Transverse colon (tissue), 4 donors: ENCODE data around the gene MRPL10. TPM values are rescaled to one million over a fixed set of nuclear protein-coding genes. Genes with fewer than 3 reads are reported as not detected.

ENCODE experiments used
- DNase-seq: peaks from one replicate; pipeline ENCODE4 v3.0.0-alpha.2; 2019
- H3K27ac ChIP-seq, 4 donors: fragments of 200-600 bp; sonication (generic); 2 replicates each; pipeline ENCODE4 v1.5.1; 2016 to 2018; ENCODE audit warnings: inconsistent platforms in 4 of 4
- H3K27me3 ChIP-seq: fragments of 200-600 bp; sonication (generic); 2 replicates; pipeline ENCODE4 v1.5.1; 2017; ENCODE audit warnings: inconsistent platforms
- H3K36me3 ChIP-seq, 4 donors: fragments of 200-600 bp; sonication (generic); 2 replicates each; pipeline ENCODE4 v1.5.1; 2017 to 2019; ENCODE audit warnings: inconsistent platforms in 4 of 4
- H3K4me1 ChIP-seq, 4 donors: fragments of 200-600 bp; sonication (generic); 2 replicates each; pipeline ENCODE4 v1.5.1; 2017 to 2020; ENCODE audit warnings: inconsistent platforms in 4 of 4
- H3K4me3 ChIP-seq, 4 donors: fragments of 200-600 bp; sonication (generic); 1 replicate in 1 of 4; 2 replicates in 3 of 4; pipeline versions ENCODE4 v1.5.1 to v1.6.1; 2017 to 2019; ENCODE audit warnings: inconsistent platforms in 4 of 4
- H3K9me3 ChIP-seq, 2 donors: fragments of 200-600 bp; sonication (generic); 2 replicates each; pipeline ENCODE4 v1.5.1; 2017 to 2019; ENCODE audit warnings: inconsistent platforms in 2 of 2
- EP300 ChIP-seq: sonication (generic); formaldehyde crosslinking; IDR thresholded peaks from one replicate; pipeline ENCODE4 v1.6.1; 2017; ENCODE audit warnings: antibody characterized with exemption, low read depth
- POLR2A ChIP-seq: fragments of 450-650 bp; IDR thresholded peaks from one replicate; pipeline ENCODE4 v1.6.1; 2016; ENCODE audit warnings: antibody characterized with exemption, mild to moderate bottlenecking, moderate library complexity
- POLR2AphosphoS5 ChIP-seq, 3 donors: sonication (generic); formaldehyde crosslinking; IDR thresholded peaks; one replicate each; pipeline ENCODE4 v1.6.1; 2016; ENCODE audit warnings: antibody characterized with exemption in 3 of 3
- WGBS, 2 donors: methylation state at CpG; one replicate each; pipeline ENCODE4 v1.1.5; 2018; ENCODE audit warnings: low coverage in 1 of 2; 5-methylcytosine and 5-hydroxymethylcytosine counted together
- in situ Hi-C, 4 donors: fragments of 200-750 bp; cut with MboI; loops; one replicate each; pipeline versions ENCODE4 v1.15.0 to v1.15.1; 2017; ENCODE audit warnings: low sequenced_read_pairs in 3 of 4, low pct_ligation_motif_present in 1 of 4, low pct_unique_long_range_greater_than_20kb in 1 of 4
- intact Hi-C: fragments of 100-400 bp; cut with DNase I; formaldehyde crosslinking; loops from one replicate; pipeline ENCODE4 v1.15.1; 2023; ENCODE audit warnings: low total_unique reads
- total RNA-seq, 4 donors: library from RNA; depleted of rRNA; stranded (reverse); fragments of >200 nt; gene quantifications; one replicate each; pipeline ENCODE4 v1.1.0, GENCODE V29; 2016
- TF ChIP-seq, protein P1 (sequence below), 5 experiments: fragments of 200-600 bp in 3 of 5; fragments of 450-650 bp in 2 of 5; sonication (generic) in 3 of 5; IDR thresholded peaks; 1 replicate in 2 of 5; 2 replicates in 3 of 5; pipeline ENCODE4 v1.5.1; 2016 to 2017; ENCODE audit warnings: antibody characterized with exemption in 5 of 5, inconsistent platforms in 3 of 5, mild to moderate bottlenecking in 2 of 5, moderate library complexity in 1 of 5

MRPL10 gene
- total RNA-seq, 4 donors from 2014 or later, result 12.9 to 41.8 (median 32.0) TPM

DNA sequence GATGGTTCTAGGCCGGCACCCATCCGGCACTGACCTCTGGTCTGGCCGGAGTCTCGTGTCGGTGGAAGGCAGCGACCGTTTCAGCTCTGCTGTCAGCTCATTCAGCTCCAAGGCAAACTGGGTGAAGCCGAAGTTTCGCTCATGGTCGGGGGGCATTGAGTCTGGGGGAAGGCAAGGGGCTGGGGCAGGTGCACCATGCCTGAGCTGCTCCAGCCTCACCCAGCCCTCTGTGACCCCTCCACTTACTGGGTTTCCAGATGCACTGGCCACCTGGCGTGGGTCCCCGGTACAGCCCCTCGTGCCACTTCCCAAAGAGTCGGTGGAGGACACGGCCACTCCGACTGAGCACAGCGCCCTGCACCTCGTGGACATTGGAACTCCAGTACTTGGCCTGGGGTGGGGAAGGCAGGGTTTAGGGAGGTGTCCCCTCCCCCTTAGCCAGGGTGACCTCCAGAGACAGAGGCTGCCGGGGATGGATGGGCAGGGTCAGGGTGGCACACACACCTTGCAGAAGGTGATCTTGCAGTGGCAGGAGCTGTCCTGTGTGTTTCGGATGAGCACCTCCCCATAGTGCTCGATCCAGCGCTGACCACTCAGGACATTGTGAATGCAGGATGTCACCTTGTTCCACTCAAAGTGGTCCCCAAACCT is 22.4 kb downstream of the MRPL10 start:
- Histone ChIP-seq H3K27me3 (no peaks in the 10 kb centered on the region), H3K36me3 (peaks cover 0 to 25% (median 11%) of the 10 kb centered on the region in 4 donors), H3K4me3 (no peak overlapping the region), H3K4me1 (peaks cover 0 to 26% (median 22%) of the 10 kb centered on the region in 4 donors), H3K9me3 (no peaks in the 10 kb centered on the region), H3K27ac (no peak overlapping the region)
- 84 to 97% methylated on average over 6 to 16 of the region's 22 CpGs for WGBS, 2 donors
- in situ Hi-C loops (no loop called here), intact Hi-C loops (no loop called here)
- DNase-seq, result no peak
- no peak for TF ChIP-seq POLR2AphosphoS5 (IDR thresholded peaks at IDR 0.05)
- TF ChIP-seq, protein P1, sequence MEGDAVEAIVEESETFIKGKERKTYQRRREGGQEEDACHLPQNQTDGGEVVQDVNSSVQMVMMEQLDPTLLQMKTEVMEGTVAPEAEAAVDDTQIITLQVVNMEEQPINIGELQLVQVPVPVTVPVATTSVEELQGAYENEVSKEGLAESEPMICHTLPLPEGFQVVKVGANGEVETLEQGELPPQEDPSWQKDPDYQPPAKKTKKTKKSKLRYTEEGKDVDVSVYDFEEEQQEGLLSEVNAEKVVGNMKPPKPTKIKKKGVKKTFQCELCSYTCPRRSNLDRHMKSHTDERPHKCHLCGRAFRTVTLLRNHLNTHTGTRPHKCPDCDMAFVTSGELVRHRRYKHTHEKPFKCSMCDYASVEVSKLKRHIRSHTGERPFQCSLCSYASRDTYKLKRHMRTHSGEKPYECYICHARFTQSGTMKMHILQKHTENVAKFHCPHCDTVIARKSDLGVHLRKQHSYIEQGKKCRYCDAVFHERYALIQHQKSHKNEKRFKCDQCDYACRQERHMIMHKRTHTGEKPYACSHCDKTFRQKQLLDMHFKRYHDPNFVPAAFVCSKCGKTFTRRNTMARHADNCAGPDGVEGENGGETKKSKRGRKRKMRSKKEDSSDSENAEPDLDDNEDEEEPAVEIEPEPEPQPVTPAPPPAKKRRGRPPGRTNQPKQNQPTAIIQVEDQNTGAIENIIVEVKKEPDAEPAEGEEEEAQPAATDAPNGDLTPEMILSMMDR (IDR thresholded peaks at IDR 0.05), result no peak
- TF ChIP-seq POLR2A, result no peak
- no peak for TF ChIP-seq EP300

DNA sequence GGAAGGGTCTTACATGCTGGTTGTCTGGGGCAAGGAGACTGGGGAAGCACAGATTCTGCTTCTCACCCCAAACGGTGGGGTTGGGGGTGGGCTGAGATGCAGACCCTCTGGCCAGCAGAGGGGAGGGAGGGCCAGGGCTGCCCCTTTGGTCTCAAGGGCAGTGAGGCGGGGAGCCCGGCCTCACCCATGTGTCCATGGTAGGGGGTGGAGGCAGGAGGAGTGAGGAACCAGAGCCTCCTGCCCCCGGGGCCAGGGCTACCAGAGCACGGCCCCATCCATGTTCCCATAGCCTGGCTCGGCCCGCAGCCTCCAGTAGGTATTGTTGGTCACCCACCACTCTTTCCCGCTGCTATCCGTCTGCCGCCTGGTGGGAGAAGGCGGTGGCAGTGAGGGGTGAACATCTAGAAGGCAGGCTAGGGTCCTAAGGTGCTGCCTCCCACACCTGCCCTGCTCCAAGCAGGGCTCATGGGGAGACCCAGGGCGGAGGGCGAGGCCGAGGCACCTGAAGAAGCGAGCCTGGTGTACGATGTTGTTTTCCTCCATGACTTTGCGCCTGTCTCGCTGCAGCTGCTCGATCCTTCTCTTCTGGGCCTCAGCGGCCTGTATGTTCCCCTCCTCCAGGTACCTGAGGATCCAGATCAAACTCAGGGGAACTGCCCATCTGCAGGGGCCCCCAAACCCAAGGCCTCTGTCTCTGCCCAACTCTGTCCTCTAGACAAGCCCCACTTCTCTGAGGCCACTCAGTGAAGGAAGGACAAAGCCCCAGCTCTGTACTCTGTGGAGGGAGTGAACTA is 23.1 kb downstream of the MRPL10 start:
- DNase-seq, result no peak
- Histone ChIP-seq H3K4me3 (no peak overlapping the region), H3K36me3 (peaks cover 0 to 25% (median 11%) of the 10 kb centered on the region in 4 donors), H3K9me3 (no peaks in the 10 kb centered on the region), H3K4me1 (peaks cover 0 to 26% (median 21%) of the 10 kb centered on the region in 4 donors), H3K27ac (no peak overlapping the region), H3K27me3 (no peaks in the 10 kb centered on the region)
- TF ChIP-seq, protein P1 (IDR thresholded peaks at IDR 0.05), result no peak
- TF ChIP-seq EP300, result no peak
- TF ChIP-seq POLR2AphosphoS5 (IDR thresholded peaks at IDR 0.05), result no peak
- no peak for TF ChIP-seq POLR2A
- intact Hi-C loops, result no loop called here
- 92 to 100% methylated on average over 1 to 20 of the region's 20 CpGs for WGBS, 2 donors
- in situ Hi-C loops, result no loop called here

DNA sequence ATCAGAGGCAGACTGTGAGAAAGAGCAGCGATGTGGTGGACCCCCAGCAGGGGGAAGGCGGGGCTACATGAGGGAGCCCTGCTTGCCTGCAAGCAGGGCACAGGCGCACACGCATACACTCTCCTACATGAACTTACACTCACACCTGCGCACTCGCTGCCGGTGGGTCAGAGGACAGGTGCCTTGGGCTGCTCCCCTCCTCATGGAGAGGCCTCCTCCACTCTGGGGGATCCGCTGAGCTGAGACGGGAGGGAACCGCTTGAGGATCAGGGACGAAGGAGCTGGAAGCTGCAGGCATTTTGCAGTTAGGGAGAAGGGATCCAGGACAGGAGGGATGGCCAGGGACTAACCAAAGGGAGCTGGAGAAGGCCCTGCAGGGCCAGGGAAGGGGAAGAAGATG is 23.9 kb downstream of the MRPL10 start:
- Histone ChIP-seq H3K4me3 (no peak overlapping the region), H3K27ac (no peak overlapping the region), H3K27me3 (no peaks in the 10 kb centered on the region), H3K4me1 (peaks cover 0 to 26% (median 21%) of the 10 kb centered on the region in 4 donors), H3K9me3 (no peaks in the 10 kb centered on the region), H3K36me3 (peaks cover 0 to 25% (median 11%) of the 10 kb centered on the region in 4 donors)
- intact Hi-C loops (no loop called here), in situ Hi-C loops (no loop called here)
- TF ChIP-seq POLR2AphosphoS5 (IDR thresholded peaks at IDR 0.05) (no peak), POLR2A (no peak), EP300 (no peak)
- TF ChIP-seq, protein P1 (IDR thresholded peaks at IDR 0.05), result no peak
- WGBS, 2 donors, result 83 to 86% methylated on average over 4 to 11 of the region's 11 CpGs
- no peak for DNase-seq

DNA sequence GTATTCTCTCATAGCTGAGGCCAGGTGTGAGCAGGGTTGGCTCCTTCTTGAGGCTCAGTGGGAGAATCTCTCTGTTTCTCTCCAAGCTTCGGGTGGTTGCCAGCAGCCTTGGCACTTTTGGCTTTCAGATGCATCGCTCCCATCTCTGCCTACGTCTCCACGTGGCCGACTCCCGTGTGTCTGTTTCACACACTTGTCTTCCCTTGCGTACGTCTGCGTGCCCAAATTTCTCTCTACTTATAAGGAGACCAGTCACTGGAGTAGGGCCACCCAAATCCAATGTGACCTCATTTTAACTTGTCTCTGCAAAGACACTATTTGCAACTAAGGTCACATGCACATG is 24.5 kb downstream of the MRPL10 start:
- WGBS, 2 donors, result 93 to 98% methylated on average over 7 to 9 of the region's 9 CpGs
- intact Hi-C loops, result no loop called here

More for the DNA sequence above, 24.5 kb downstream of the MRPL10 start:
- Histone ChIP-seq H3K27ac (no peak overlapping the region), H3K4me1 (peaks cover 0 to 22% (median 20%) of the 10 kb centered on the region in 4 donors), H3K4me3 (no peak overlapping the region), H3K36me3 (peaks cover 0 to 25% (median 11%) of the 10 kb centered on the region in 4 donors), H3K9me3 (no peaks in the 10 kb centered on the region), H3K27me3 (no peaks in the 10 kb centered on the region)
- TF ChIP-seq, protein P1 (IDR thresholded peaks at IDR 0.05), result no peak
- TF ChIP-seq POLR2AphosphoS5 (IDR thresholded peaks at IDR 0.05), result no peak
- no peak for TF ChIP-seq POLR2A
- TF ChIP-seq EP300, result no peak
- no peak for DNase-seq
- in situ Hi-C loops, result no loop called here
